Smooth muscle cell (in vitro differentiated cells): ENCODE measurements around the gene SGSH. TPM values are rescaled to one million over a fixed set of nuclear protein-coding genes. Genes with fewer than 3 reads are reported as not detected.

Source experiments
- DNase-seq: peaks from one replicate; lab custom pipeline; 2025; ENCODE audit not compliant: unreplicated experiment; lab: John Stamatoyannopoulos, UW
- H2AFZ ChIP-seq: fragments of 200-600 bp; sonication (generic); 2 replicates; pipeline ENCODE4 v1.6.0; 2016; ENCODE audit warnings: antibody characterized with exemption, low read depth, mild to moderate bottlenecking
- H3F3A ChIP-seq: fragments of 200-600 bp; sonication (generic); 2 replicates; pipeline ENCODE4 v1.6.0; 2017; ENCODE audit warnings: antibody characterized with exemption, low read depth
- H3K27ac ChIP-seq: fragments of 200-600 bp; sonication (generic); 2 replicates; pipeline ENCODE4 v1.5.1; 2016; ENCODE audit warnings: low read depth, mild to moderate bottlenecking
- H3K27me3 ChIP-seq: fragments of 200-600 bp; sonication (generic); 2 replicates; pipeline ENCODE4 v1.6.1; 2016; ENCODE audit warnings: low read depth, mild to moderate bottlenecking
- H3K36me3 ChIP-seq: fragments of 200-600 bp; sonication (generic); 2 replicates; pipeline ENCODE4 v1.5.1; 2016; ENCODE audit warnings: low read depth
- H3K4me1 ChIP-seq: fragments of 200-600 bp; sonication (generic); 2 replicates; pipeline ENCODE4 v1.5.1; 2016; ENCODE audit warnings: low read depth
- H3K4me2 ChIP-seq: fragments of 200-600 bp; sonication (generic); 2 replicates; pipeline ENCODE4 v1.6.0; 2016; ENCODE audit warnings: mild to moderate bottlenecking
- H3K4me3 ChIP-seq: fragments of 200-600 bp; sonication (generic); 2 replicates; pipeline ENCODE4 v1.5.1; 2016; ENCODE audit warnings: mild to moderate bottlenecking
- H3K79me2 ChIP-seq: fragments of 200-600 bp; sonication (generic); 2 replicates; pipeline ENCODE4 v1.6.0; 2016; ENCODE audit warnings: low read depth, mild to moderate bottlenecking
- H3K9ac ChIP-seq: fragments of 200-600 bp; sonication (generic); 2 replicates; pipeline ENCODE4 v1.6.0; 2016; ENCODE audit warnings: low read depth
- H3K9me3 ChIP-seq: fragments of 200-600 bp; sonication (generic); replicated peaks from 2 replicates; pipeline ENCODE4 v1.5.1; 2016; ENCODE audit warnings: low read depth
- H4K20me1 ChIP-seq: fragments of 200-600 bp; sonication (generic); 2 replicates; pipeline ENCODE4 v1.6.0; 2016; ENCODE audit warnings: low read depth
- CTCF ChIP-seq: fragments of 200-600 bp; sonication (generic); IDR thresholded peaks from 2 replicates; pipeline ENCODE4 v1.5.1; 2017; ENCODE audit warnings: borderline replicate concordance, mild to moderate bottlenecking, antibody characterized with exemption; ENCODE audit not compliant: insufficient read depth, poor library complexity, severe bottlenecking
- WGBS: methylation state at CpG from one replicate; pipeline ENCODE4 v1.1.7; 2016; ENCODE audit warnings: low lambda C conversion rate; 5-methylcytosine and 5-hydroxymethylcytosine counted together
- polyA plus RNA-seq: library from polyadenylated mRNA; unstranded; fragments of >200 nt; fragmentation: Nextera tagmentation; extraction: Ambion mirVana; gene quantifications from 2 replicates; pipeline ENCODE4 v1.2.1, GENCODE V29; 2016
- total RNA-seq: library from RNA; depleted of rRNA; stranded (reverse); fragments of >200 nt; gene quantifications from 2 replicates; pipeline ENCODE4 v1.2.3, GENCODE V29; 2014

Gene SGSH
- total and polyA plus RNA-seq, 2 experiments from 2014 or later, result 5.8 to 29.2 TPM

GRCh38 chr17:80225230-80225629 lies 5.1 kb upstream of the SGSH start:
- H3K79me2 ChIP-seq, result peaks cover 5% of the 10 kb centered on the region
- H3K27me3 ChIP-seq, result no peaks in the 10 kb centered on the region
- no peaks in the 10 kb centered on the region for H4K20me1 ChIP-seq
- no peaks in the 10 kb centered on the region for H3F3A ChIP-seq
- no peaks in the 10 kb centered on the region for H3K36me3 ChIP-seq
- 80% methylated on average over 6 of the region's 6 CpGs for WGBS
- no peaks in the 10 kb centered on the region for H3K4me1 ChIP-seq
- no peak overlapping the region for H3K4me3 ChIP-seq
- H3K9me3 ChIP-seq, result no peaks in the 10 kb centered on the region
- no peak overlapping the region for H3K27ac ChIP-seq
- no peak overlapping the region for H2AFZ ChIP-seq
- no peak for DNase-seq
- no peak overlapping the region for H3K4me2 ChIP-seq
- no peak for TF ChIP-seq CTCF
- H3K9ac ChIP-seq, result no peak overlapping the region

GRCh38 chr17:80224683-80225082 lies 4.5 kb upstream of the SGSH start:
- Histone ChIP-seq H3F3A (no peaks in the 10 kb centered on the region), H3K9ac (no peak overlapping the region), H3K4me1 (peaks cover 1% of the 10 kb centered on the region), H3K4me3 (no peak overlapping the region), H3K36me3 (no peaks in the 10 kb centered on the region), H4K20me1 (no peaks in the 10 kb centered on the region), H3K4me2 (no peak overlapping the region), H3K9me3 (no peaks in the 10 kb centered on the region), H2AFZ (no peak overlapping the region), H3K27me3 (no peaks in the 10 kb centered on the region), H3K79me2 (peaks cover 5% of the 10 kb centered on the region), H3K27ac (no peak overlapping the region)
- TF ChIP-seq CTCF, result no peak
- WGBS, result 89% methylated on average over 4 of the region's 6 CpGs
- no peak for DNase-seq

GRCh38 chr17:80223838-80224497 lies 3.8 kb upstream of the SGSH start:
- H3K9me3 ChIP-seq, result no peaks in the 10 kb centered on the region
- no peak for DNase-seq
- no peak overlapping the region for H3K4me2 ChIP-seq
- H4K20me1 ChIP-seq, result no peaks in the 10 kb centered on the region
- H3K79me2 ChIP-seq, result peaks cover 5% of the 10 kb centered on the region
- no peaks in the 10 kb centered on the region for H3K27me3 ChIP-seq
- no peaks in the 10 kb centered on the region for H3F3A ChIP-seq
- no peaks in the 10 kb centered on the region for H3K36me3 ChIP-seq
- WGBS, result 98% methylated on average over 6 of the region's 11 CpGs
- peaks cover 7% of the 10 kb centered on the region for H3K4me1 ChIP-seq
- H3K4me3 ChIP-seq, result no peak overlapping the region
- H2AFZ ChIP-seq, result no peak overlapping the region
- H3K27ac ChIP-seq, result no peak overlapping the region
- no peak overlapping the region for H3K9ac ChIP-seq
- no peak for TF ChIP-seq CTCF
